Gastrocnemius medialis (tissue), 4 donors: ENCODE measurements around the gene ATE1.

ENCODE experiments used
- CTCF ChIP-seq, 5 experiments: fragments of 450-650 bp in 3 of 5; fragments of 200-600 bp in 2 of 5; sonication (generic) in 2 of 5; IDR thresholded peaks in 4 of 5; conservative IDR thresholded peaks in 1 of 5; 1 replicate in 4 of 5; 2 replicates in 1 of 5; pipeline ENCODE4 v1.5.1; 2016 to 2019; ENCODE audit warnings: antibody characterized with exemption in 5 of 5, mild to moderate bottlenecking in 3 of 5, moderate library complexity in 3 of 5
- POLR2A ChIP-seq, 2 donors: fragments of 450-650 bp; IDR thresholded peaks; one replicate each; pipeline ENCODE4 v1.6.1; 2017; ENCODE audit warnings: antibody characterized with exemption in 2 of 2, mild to moderate bottlenecking in 2 of 2, moderate library complexity in 2 of 2

- TF ChIP-seq CTCF (IDR thresholded peaks at IDR 0.05 in 4 of 5, conservative IDR thresholded peaks at IDR 0.05 in 1 of 5) (no peak), POLR2A (IDR thresholded peaks at IDR 0.05) (no peak)
These were observed 21.6 kb upstream of the ATE1 start for GRCh38 chr10:121949451-121949850.
